ENCODE data around the gene CEP57. TPM values are rescaled to one million over a fixed set of nuclear protein-coding genes. Genes with fewer than 3 reads are reported as not detected.

The CEP57 gene
- total RNA-seq, 1 donor from 2014 or later, result 70.5 TPM

- no peak overlapping the region for H3K4me3 Mint-ChIP-seq (ENCODE audit: low read depth)
- no peaks in the 10 kb centered on the region for H3K4me1 Mint-ChIP-seq (ENCODE audit: low read depth)
- H3K9me3 Mint-ChIP-seq (ENCODE audit: low read depth), result no peaks in the 10 kb centered on the region
- H3K36me3 Mint-ChIP-seq (ENCODE audit: insufficient read depth), result peaks cover 22% of the 10 kb centered on the region
- DNase-seq (ENCODE audit: low spot score, unreplicated experiment), result no peak
- no peak overlapping the region for H3K27ac Mint-ChIP-seq
- TF ChIP-seq CTCF (IDR thresholded peaks at IDR 0.05; ENCODE audit: unreplicated experiment), result no peak
- no peaks in the 10 kb centered on the region for H3K27me3 Mint-ChIP-seq
Measured at GRCh38 chr11:95778699-95779098, 11.6 kb upstream of the CEP57 start.

- Mint-ChIP-seq H3K4me3 (ENCODE audit: low read depth) (no peak overlapping the region), H3K4me1 (ENCODE audit: low read depth) (no peaks in the 10 kb centered on the region), H3K27ac (no peak overlapping the region), H3K36me3 (ENCODE audit: insufficient read depth) (peaks cover 26% of the 10 kb centered on the region), H3K9me3 (ENCODE audit: low read depth) (no peaks in the 10 kb centered on the region), H3K27me3 (no peaks in the 10 kb centered on the region)
- TF ChIP-seq CTCF (IDR thresholded peaks at IDR 0.05; ENCODE audit: unreplicated experiment), result no peak
- DNase-seq (ENCODE audit: low spot score, unreplicated experiment), result no peak
Measured at GRCh38 chr11:95780544-95780943, 9.8 kb upstream of the CEP57 start.

GRCh38 chr11:95788921-95789505 is 1.3 kb upstream of the CEP57 start:
- no peaks in the 10 kb centered on the region for H3K9me3 Mint-ChIP-seq (ENCODE audit: low read depth)
- peaks cover 25% of the 10 kb centered on the region for H3K4me1 Mint-ChIP-seq (ENCODE audit: low read depth)
- peak; percentile 56 for TF ChIP-seq CTCF (IDR thresholded peaks at IDR 0.05; ENCODE audit: unreplicated experiment)
- peak; percentile 25 for DNase-seq (ENCODE audit: low spot score, unreplicated experiment)
- no peaks in the 10 kb centered on the region for H3K27me3 Mint-ChIP-seq
- H3K27ac Mint-ChIP-seq, result peak overlapping the region; percentile 95
- peak overlapping the region; percentile 100 for H3K4me3 Mint-ChIP-seq (ENCODE audit: low read depth)
- H3K36me3 Mint-ChIP-seq (ENCODE audit: insufficient read depth), result peaks cover 21% of the 10 kb centered on the region

- DNase-seq (ENCODE audit: low spot score, unreplicated experiment), result peak; percentile 93
- no peaks in the 10 kb centered on the region for H3K9me3 Mint-ChIP-seq (ENCODE audit: low read depth)
- H3K4me1 Mint-ChIP-seq (ENCODE audit: low read depth), result peaks cover 29% of the 10 kb centered on the region
- peaks cover 17% of the 10 kb centered on the region for H3K36me3 Mint-ChIP-seq (ENCODE audit: insufficient read depth)
- H3K4me3 Mint-ChIP-seq (ENCODE audit: low read depth), result peak within 1 kb of the TSS; percentile 100
- peak within 1 kb of the TSS; percentile 100 for H3K27ac Mint-ChIP-seq
- H3K27me3 Mint-ChIP-seq, result no peaks in the 10 kb centered on the region
- TF ChIP-seq CTCF (IDR thresholded peaks at IDR 0.05; ENCODE audit: unreplicated experiment), result no peak
Measured at GRCh38 chr11:95789506-95790122, 684 bp upstream of the CEP57 start, which contains the start of gene FAM76B. FAM76B (minus strand) TSS chr11:95789782; CDS start chr11:95789478, 304 bp downstream.

GRCh38 chr11:95790933-95791708 is 823 bp downstream of the CEP57 start:
- Mint-ChIP-seq H3K36me3 (ENCODE audit: insufficient read depth) (peaks cover 6% of the 10 kb centered on the region), H3K27ac (peak overlapping the region; percentile 100), H3K9me3 (ENCODE audit: low read depth) (no peaks in the 10 kb centered on the region), H3K4me1 (ENCODE audit: low read depth) (peaks cover 42% of the 10 kb centered on the region), H3K4me3 (ENCODE audit: low read depth) (peak overlapping the region; percentile 100), H3K27me3 (no peaks in the 10 kb centered on the region)
- DNase-seq (ENCODE audit: low spot score, unreplicated experiment), result peak; percentile 41
- TF ChIP-seq CTCF (IDR thresholded peaks at IDR 0.05; ENCODE audit: unreplicated experiment), result no peak
